HG02943 (cell line): ENCODE results near the gene POLR2J2.
"Not testable (repeated sequence)": the region's sequence is repeated elsewhere in the genome, so short reads cannot be mapped to it uniquely, and the experiment has no call there.

ENCODE experiments used
- ATAC-seq: cut with Tn5 transposase; IDR thresholded peaks from one replicate; pipeline ENCODE4 v1.9.1; 2021; ENCODE audit warnings: mild to moderate bottlenecking, low read depth, moderate library complexity; ENCODE audit not compliant: unreplicated experiment

The POLR2J2 gene

DNA sequence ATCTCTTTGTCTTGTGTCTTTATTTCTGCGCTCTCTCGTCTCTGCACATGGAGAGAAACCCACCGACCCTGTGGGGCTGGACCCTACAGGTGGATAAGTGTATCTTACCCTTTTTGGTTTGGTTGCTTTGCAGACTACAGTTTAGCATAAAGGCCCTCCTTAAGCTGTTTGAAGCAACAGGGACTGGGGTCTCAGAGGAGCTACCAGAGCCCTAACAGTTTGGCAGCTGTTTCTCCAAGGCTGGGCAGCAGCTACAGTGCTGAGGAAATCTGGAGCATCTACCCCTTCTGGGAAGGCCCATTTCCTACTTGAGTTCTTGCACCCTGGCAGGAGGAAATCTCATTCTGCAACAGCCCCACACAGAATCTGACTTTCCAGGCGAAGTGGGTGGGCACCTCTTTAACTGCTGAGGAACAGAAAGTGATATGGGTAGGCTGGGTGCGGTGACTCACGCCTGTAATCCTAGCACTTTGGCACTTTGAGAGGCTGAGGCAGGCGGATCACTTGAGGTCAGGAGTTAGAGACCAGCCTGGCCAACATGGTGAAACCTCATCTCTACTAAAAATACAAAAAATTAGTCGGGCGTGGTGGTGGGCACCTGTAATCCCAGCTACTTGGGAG is 2.1 kb upstream of the POLR2J2 start:
- not testable (repeated sequence) for ATAC-seq

DNA sequence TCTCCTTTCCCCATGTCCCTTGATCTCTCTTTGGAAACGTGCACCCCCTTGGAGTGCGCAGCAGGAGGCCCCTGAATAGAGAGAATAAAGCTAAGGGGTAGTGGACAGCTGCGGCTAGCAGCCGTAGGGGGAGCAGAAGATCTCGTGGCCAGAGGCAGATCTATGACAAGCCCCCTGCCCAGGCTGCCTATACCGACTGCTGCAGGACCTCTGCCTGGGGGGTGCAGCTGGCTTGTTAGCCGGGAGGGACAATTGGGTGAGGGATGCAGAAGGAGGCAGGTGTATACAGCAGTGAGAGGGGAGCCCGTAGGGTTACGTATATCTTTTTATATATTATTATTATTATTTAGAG is 469 bp upstream of the POLR2J2 start:
- ATAC-seq = peak; percentile 27

DNA sequence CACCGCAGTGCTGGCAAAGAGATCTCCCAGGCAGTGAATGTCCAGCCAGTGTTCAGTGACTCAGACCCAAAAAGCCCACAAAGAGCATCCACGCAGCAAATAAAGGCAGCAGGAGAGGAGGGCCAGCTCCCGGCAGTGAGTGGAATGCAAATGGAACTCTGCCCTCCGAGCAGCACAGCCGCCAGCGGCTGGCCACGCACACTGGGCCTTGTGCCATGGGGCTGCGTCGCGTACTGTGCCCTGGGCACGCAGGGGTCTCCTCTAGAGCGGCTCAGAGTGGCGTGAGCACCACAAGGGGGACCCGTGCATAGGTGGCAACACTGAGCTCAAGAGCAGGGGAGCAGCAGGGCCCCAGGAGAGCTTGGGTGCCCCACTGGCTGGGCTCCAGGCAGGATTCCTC is 3.9 kb downstream of the POLR2J2 start:
- ATAC-seq = not testable (repeated sequence)

DNA sequence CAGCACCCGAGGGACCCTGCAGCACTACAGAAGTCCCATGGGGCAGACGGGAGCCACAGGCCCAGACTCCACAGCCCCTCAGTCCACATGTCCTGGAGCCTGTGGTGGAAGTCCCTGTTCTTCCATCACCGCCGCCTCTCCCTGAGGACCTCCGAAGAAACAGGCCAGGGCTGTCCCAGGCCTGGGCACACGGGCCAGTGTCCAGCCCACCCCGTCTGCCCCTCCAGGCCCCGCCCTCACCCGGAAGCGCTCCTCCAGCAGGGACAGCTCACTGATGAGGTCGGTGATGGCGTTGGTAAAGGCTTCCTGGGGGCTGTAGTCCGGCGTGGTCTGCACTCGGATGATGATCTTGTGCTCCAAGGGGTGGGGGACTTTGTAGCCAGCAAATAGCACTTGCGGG is 4.6 kb downstream of the POLR2J2 start:
- ATAC-seq = not testable (repeated sequence)

DNA sequence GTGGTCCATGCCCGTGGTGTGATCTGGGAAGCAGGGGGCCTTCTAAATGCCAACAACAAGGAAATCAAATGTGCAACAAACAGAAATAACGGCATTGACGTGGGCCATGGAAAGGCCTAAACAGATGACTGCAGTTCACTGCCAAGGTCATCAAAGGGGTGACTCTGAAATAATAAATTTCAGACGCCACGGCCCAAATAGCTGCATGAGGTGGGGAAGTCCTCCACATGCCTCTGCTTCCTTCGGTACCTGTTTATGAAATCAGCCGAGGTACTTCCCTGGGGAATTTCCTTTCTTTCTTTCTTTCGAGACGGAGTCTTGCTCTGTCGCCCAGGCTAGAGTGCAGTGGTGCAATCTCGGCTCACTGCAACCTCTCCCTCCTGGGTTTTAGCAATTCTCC is 6.7 kb downstream of the POLR2J2 start:
- not testable (repeated sequence) for ATAC-seq

DNA sequence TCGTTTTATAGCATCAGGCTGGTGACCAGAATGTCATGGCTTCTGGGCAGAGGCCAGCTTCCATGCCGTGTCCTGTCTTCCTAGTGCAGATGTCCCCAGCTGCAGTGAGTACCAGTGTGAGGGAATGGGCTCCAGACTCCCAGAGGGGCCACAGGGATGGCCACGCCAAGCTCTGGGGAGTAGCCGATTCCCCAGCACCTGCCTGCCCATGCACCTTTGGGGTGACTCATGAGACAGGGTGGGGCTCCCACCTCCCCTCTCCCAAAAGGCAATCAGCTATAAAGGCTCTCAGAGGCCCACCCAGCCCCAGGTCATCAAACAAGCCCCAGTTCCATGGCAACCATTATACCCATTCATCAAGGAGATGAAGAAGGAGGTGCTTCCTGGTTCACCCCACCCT is 21.5 kb downstream of the POLR2J2 start, which contains the start of gene SPDYE2B:
Gene SPDYE2B, plus strand, starts transcription at position 396 of the 400 bp plus-strand sequence. CDS start 2,030 bp downstream, outside the sequence.
- not testable (repeated sequence) for ATAC-seq

DNA sequence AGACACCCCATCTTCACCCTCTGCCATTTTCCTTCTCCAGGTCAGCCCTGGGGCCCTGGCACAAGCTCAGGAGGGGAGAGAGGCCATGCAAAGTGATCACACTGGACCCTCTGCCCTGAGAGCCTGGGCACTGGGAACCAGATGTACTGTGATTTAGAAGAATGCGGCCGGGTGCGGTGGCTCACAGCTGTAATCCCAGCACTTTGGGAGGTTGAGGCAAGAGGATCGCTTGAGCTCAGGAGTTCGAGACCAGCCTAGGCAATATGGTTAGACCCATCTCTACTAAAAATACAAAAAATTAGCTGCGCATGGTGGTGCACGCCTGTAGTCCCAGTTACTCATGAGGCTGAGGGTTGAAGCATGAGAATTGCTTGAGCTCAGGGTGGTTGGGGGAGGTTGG is 23.6 kb downstream of the POLR2J2 start:
- not testable (repeated sequence) for ATAC-seq

DNA sequence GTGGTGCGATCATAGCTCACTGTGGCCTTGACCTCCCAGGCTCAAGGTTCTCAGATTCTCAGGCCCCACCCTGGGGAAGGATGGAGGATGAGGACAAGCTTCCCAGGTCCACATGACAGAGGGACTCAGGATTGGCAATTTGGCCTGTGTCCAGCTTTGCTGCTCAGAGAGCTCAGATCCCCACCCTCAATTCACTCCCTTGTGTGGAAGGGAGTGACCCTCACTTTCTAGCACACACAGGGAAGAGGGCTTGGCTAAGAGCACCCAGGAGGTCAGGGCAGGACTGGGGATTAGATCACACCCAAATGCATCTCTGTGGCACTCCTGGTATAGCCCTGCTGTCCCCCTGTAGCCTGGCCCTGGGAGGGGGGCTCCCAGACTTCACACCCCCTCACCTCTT is 28.1 kb downstream of the POLR2J2 start:
- ATAC-seq = not testable (repeated sequence)

DNA sequence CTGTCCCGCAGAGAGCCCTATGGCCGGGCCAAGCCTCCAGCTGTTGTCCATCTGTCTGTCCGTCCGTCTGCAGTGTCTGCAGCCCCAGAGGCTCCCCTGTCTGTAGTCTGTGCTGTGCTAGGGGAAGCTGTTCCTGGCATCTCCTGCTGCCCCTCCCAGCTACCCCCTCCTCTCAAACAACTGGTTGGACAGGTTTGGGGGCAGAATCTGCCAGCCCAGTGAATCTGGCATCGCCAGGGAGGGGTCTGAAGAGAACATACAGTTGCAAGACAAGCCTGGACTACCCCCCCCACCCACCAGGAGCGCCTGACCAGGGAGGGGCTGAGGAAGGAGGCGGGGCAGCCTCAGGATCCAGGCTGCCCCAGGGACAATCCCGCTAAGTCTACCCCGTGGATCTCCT is 28.8 kb downstream of the POLR2J2 start, which contains the start of gene UPK3BL1:
Gene UPK3BL1, minus strand, starts transcription at position 101 of the 400 bp plus-strand sequence. Its CDS starts 50 bp downstream, at position 51.
- not testable (repeated sequence) for ATAC-seq

DNA sequence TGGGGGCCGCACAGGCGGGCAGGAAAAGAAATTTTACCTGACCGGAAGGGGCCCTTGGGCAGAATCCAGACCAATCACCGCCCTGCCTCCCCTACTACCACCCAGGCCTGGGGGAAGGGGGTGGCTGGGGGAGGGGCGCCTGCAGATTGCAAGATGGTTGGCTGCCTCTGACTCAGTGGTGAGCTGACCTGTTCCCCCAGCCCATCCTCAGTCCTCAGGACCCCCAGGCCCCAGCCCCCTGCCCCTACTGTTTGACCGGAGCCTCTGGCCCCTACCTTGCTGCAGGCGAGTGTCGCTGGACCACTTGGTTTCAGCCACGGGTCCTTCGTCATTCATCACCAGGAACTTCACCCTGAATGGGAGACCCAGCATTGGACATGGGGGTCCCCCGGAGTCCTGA is 32.6 kb downstream of the POLR2J2 start:
- ATAC-seq = not testable (repeated sequence)

DNA sequence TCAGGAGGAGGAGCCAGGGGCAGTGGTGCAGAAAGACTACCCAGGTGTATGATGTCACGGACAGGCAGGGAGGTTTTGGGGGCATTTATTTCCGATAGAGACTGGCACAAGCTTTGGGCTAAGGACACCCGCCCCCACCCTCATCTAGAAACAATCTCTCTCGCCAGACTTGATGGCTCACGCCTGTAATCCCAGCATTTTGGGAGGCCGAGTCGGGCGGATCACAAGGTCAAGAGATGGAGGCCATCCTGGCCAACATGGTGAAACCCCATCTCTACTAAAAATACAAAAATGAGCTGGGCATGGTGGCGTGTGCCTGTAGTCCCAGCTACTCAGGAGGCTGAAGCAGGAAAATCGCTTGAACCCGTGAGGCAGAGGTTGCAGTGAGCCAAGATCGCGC is 34.5 kb downstream of the POLR2J2 start:
- ATAC-seq = not testable (repeated sequence)

DNA sequence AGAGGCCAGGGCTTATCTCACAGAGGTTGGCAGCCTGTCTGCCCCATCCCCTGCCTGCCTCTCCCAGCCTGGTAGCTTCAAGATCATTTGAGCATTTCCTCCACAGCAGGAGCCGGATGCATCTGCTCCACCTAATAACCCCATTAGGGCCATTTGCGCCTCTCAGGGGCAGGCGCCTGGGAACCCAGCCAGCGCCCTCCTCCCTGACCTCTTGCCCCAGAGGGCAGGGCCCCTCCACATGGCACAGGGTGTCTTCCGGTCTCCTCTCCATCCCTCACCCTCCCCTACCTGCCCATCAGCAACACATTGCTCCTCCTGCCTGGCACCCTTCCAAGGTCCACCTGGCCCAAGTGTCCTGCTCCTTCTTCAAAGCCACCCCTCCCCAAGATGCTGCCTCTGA is 36.1 kb downstream of the POLR2J2 start:
- ATAC-seq = not testable (repeated sequence)

DNA sequence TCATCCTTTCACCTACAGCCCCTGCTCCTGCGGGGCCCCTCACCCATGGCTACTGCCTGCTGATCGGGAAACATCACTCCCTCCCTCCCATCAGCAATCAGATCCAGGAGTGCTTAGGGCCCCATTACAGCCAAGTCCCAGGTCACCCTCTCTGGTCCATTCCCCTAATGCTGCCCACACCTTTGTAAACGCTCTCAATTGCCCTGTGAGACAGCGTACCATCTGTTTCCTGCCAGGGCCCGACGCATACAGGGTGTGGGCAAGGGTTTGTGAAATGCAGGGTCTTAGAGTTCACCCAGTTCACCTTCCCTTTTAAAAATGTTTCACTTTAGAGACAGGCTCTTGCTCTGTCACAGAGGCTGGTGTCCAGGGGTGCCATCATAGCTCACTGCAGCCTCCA is 37.2 kb downstream of the POLR2J2 start:
- not testable (repeated sequence) for ATAC-seq

DNA sequence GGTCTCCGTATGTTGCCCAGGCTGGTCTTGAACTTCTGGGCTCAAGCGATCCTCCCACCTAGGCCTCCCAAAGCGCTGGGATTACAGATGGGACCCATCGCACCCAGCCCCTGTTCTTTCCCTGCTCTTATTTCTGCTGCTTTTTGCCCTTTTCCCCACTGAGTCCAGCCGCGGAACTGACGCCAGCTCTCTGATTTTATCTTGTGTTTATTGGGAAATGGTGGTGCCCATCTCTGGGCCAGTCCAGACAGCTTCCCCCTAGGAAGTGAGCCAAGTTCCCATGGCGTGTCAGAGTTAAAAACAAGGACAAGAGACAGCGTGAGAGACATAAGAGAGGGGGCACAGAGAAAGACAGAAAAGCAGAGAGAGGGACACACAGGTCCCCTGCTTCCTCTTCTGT is 40.8 kb downstream of the POLR2J2 start:
- not testable (repeated sequence) for ATAC-seq

DNA sequence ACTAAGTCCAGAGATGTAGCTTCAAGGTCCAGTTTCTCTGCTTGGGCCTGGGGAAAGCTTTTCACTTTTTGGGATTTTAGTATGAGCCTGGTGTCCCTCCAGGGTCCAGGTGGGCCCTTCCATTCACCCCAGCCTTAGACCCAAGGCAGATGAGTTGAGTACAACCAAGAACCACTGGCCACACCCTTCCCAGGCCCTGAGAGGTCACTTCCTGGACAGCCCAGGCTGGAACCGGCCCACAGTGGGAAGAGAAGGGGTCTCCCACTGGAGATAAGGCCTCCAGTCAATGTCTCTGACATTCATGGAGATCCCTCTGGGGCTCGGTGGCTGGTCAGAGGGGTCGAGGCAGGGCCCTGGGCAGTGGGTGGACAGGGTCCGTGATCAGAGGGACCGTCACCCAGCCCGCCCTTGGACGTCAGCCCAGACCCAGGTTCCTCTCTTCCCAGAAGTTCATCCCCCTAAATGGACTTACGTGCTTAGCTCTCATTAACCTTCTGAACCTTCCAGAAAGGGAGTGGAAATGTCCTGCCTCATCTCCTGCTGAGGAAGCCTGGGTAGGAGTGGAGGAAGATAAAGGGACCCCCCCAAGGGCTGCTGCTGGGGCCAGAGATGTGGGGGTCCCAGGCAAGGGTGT is 44.1 kb downstream of the POLR2J2 start:
- not testable (repeated sequence) for ATAC-seq

DNA sequence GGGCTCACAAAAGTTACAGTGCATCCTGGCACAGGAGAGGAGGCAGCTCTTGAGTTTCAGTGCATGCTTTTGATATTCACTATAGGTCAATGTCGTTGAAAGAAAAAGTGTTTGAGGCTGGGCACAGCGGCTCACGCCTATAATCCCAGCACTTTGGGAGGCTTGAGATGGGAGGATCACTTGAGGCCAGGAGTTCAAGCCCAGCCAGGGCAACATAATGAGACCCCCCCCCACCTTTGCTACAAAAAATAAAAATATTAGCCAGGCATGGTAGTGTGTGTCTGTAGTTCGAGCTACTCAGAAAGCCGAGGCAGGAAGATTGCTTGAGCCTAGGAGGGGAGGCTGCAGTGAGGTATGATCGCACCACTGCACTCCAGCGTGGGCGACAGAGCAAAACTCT is 53.3 kb downstream of the POLR2J2 start:
- not testable (repeated sequence) for ATAC-seq

DNA sequence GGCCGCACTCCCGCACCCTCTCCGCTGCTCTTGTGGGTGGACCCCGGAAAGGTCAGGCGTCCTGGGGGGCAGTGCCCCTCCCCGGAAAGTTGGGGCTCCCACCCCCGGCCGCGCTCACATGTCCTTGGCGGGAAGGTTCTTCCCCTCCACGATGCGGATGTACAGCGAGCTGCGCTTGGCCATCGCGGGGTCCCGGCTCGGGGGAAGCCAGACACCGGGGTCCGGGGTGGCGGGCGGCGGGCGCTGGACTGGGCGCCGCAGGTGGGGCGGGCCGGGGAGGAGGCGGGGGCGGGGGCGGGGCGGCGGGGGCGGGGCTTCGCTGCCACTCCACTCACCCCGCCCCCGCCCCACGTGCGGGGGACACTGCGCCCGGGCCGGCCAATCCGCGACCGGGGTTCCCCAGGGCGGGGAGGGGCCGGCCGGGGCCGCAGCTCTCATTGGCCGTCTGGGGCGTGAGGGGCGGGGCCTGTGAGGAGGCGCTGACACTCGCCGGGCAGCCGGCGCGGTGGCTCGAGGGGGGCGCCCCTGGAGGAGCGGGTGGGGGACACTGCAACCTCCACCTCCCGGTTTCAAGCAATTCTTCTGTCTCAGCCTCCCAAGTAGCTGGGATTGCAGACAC is 54.8 kb downstream of the POLR2J2 start, which contains the start of gene RASA4:
Gene RASA4, minus strand, starts transcription at position 250 of the 619 bp plus-strand sequence. Its CDS starts 67 bp downstream, at position 183.
- ATAC-seq = peak; percentile 43
